HG02759 (cell line): ENCODE data around the gene PNMA8A.

Experiments
- ATAC-seq: cut with Tn5 transposase; IDR thresholded peaks from one replicate; pipeline ENCODE4 v1.9.1; 2021; ENCODE audit warnings: mild to moderate bottlenecking, moderate library complexity; ENCODE audit not compliant: unreplicated experiment

Gene PNMA8A

GRCh38 chr19:46429999-46430398, 41.4 kb downstream of the PNMA8A start:
- no peak for ATAC-seq

- ATAC-seq: no peak
Measured at GRCh38 chr19:46428239-46429135, 42.9 kb downstream of the PNMA8A start, which contains the start of gene PNMA8C. Gene PNMA8C (minus strand): TSS chr19:46428936. CDS start chr19:46428359, 577 bp downstream.

GRCh38 chr19:46427518-46428045, 43.8 kb downstream of the PNMA8A start:
- no peak for ATAC-seq

DNA sequence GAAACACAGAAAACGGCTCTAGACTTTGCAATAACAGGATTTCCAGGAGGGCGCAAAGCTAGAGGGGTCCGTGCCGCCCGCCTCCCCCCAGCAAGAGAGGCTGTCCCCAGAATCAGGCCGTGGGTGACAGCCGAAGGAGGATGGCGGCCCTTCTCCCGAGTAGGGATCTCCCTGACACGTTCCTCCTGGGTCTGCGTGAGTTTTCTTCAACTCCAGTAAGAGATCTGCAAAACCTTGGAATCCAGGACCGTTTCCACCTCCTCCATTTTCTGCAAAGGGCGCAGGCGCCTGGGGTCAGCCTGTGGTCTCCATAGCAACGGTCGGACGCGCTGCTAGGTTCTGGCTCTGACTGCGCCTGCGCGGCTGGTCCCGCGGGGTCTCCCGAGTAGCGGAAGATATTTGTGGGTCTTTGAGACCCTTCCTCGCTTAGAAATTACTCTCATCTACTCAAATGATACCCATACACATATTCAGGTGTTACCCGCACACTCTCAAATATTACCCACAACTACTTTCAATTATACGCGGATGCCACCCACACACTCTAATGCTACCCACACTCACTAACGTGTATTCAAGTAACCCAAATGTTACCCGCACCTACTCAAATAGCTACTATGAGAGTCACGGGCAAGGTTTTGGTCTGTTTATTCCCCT, 44.7 kb downstream of the PNMA8A start:
- no peak for ATAC-seq

- no peak for ATAC-seq
Measured at GRCh38 chr19:46426035-46426505, 45.3 kb downstream of the PNMA8A start.

DNA sequence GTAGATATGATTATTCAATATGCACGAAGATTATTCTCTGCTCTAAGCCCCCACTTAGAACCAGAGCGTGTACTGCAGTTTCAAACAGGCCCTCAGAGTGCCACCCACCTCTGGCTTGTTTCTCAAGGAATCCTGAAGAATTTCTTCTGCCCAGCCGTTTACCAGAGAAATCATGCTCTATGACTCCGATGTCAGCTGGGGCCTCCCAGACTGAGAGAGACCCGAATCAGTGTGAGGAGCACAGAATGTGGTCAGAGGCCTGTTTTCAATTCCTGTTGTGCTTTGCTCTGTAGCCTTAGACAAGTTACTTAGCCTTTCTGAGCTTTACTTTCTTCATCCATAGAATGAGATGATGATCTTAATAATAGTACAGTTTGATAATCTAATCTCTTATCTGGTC, 48.2 kb downstream of the PNMA8A start:
- no peak for ATAC-seq

- no peak for ATAC-seq
Measured at GRCh38 chr19:46422344-46422743, 49.0 kb downstream of the PNMA8A start.

- ATAC-seq: no peak
Measured at GRCh38 chr19:46420056-46420455, 51.3 kb downstream of the PNMA8A start.
